GM13977 (cell line): ENCODE results near the gene ITGB7.
A peak's percentile ranks its signal among the peaks of the same experiment; 100 is the strongest.

Source experiments
- DNase-seq: peaks from one replicate; pipeline ENCODE4 v3.0.0; 2012; ENCODE audit warnings: low spot score
- in situ Hi-C: fragments of 300-500 bp; cut with MboI; formaldehyde crosslinking; loops from one replicate; pipeline ENCODE4 v1.12.0; 2022; ENCODE audit warnings: low sequenced_read_pairs, low pct_unique_long_range_greater_than_20kb, mixed read lengths, inconsistent platforms; ENCODE audit not compliant: unreplicated experiment
- TF ChIP-seq, protein P1 (sequence below): IDR thresholded peaks from 2 replicates; pipeline ENCODE4 v1.5.1; 2012; ENCODE audit warnings: mild to moderate bottlenecking, control low read depth; ENCODE audit not compliant: insufficient read depth; ENCODE audit errors: extremely low read depth, missing control alignments

The ITGB7 gene, protein sequence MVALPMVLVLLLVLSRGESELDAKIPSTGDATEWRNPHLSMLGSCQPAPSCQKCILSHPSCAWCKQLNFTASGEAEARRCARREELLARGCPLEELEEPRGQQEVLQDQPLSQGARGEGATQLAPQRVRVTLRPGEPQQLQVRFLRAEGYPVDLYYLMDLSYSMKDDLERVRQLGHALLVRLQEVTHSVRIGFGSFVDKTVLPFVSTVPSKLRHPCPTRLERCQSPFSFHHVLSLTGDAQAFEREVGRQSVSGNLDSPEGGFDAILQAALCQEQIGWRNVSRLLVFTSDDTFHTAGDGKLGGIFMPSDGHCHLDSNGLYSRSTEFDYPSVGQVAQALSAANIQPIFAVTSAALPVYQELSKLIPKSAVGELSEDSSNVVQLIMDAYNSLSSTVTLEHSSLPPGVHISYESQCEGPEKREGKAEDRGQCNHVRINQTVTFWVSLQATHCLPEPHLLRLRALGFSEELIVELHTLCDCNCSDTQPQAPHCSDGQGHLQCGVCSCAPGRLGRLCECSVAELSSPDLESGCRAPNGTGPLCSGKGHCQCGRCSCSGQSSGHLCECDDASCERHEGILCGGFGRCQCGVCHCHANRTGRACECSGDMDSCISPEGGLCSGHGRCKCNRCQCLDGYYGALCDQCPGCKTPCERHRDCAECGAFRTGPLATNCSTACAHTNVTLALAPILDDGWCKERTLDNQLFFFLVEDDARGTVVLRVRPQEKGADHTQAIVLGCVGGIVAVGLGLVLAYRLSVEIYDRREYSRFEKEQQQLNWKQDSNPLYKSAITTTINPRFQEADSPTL

DNA sequence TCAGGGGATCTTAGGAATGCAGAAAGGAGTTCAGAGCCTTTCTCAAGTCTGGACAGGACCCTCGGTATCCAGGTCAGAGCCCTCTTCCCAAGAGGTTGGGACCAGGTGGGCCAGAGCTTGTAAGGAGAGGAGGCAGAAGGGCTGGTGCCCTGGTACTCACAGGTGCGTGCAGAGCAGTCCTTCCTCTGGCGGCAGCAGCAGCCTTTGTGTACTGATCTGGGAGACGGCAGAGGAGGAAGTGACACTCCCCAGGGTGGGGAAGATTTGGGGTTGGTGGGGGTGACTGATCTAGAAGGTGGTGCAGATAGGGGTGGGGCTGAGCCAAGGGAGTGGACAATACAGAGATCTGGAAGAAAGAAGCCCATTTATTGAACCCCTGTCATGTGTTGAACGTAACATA lies at the start of gene ITGB7:
TSS of gene ITGB7 (minus strand) at position 210 of the 400 bp plus-strand sequence. CDS start 6,808 bp downstream, outside the sequence.
- TF ChIP-seq, protein P1, sequence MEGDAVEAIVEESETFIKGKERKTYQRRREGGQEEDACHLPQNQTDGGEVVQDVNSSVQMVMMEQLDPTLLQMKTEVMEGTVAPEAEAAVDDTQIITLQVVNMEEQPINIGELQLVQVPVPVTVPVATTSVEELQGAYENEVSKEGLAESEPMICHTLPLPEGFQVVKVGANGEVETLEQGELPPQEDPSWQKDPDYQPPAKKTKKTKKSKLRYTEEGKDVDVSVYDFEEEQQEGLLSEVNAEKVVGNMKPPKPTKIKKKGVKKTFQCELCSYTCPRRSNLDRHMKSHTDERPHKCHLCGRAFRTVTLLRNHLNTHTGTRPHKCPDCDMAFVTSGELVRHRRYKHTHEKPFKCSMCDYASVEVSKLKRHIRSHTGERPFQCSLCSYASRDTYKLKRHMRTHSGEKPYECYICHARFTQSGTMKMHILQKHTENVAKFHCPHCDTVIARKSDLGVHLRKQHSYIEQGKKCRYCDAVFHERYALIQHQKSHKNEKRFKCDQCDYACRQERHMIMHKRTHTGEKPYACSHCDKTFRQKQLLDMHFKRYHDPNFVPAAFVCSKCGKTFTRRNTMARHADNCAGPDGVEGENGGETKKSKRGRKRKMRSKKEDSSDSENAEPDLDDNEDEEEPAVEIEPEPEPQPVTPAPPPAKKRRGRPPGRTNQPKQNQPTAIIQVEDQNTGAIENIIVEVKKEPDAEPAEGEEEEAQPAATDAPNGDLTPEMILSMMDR, result no peak
- in situ Hi-C loops, result no loop called here
- DNase-seq, result peak; percentile 78

DNA sequence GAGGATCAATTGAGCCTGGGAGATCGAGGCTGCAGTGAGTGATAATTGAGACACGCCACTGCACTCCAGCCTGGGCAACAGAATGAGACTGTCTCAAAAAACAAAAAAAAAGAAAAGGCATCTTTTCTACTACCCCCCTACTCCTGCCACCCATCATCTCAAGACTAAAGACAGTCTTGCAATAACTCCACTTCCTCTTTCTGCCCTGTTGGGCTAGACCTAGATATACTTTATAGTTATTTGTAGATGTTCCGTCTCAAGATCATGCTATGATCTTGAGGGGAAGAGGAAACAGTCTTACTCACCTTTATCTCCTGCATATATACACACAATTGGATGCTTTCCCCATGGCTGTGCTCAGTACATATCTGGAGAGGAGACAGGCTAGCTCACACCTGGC lies 48.9 kb upstream of the ITGB7 start:
- TF ChIP-seq, protein P1, result no peak
- in situ Hi-C loops, result no loop called here
- peak; percentile 62 for DNase-seq

DNA sequence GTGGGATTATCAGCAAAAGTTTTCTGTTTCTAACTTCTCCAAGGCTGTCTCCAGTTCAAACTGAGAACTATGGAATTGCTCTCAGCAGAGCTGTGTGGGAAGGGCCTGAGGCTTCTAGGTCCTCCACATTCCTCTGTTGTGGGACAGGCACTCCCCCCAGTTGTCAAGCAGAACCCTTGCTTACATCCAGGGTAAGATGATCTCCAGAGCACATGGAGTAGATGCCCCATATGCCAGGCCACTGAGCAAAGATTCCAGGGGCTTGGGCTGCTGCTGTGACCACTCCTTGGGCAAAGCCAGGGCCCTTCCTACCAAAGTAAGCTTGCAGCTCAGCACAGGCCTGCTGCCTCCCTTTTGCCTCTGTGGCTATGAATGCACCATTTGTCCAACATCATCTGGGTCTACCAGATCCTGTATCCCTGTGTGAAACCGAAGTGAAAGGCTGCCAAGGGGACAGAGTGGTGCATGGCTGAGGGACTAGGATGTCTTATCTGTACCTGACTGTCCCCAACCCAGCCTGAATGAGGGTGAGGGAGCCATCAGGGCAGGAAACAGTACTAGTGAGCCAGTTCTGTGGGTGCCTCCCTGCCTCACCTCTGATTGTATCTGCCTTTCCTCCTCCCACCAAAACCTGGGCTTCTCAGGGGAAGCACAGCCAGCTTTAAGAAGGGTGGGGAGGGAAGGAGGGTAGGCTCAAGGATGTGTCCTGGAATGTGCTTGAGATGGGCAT lies 47.9 kb upstream of the ITGB7 start:
- DNase-seq, result no peak
- TF ChIP-seq, protein P1, result no peak
- in situ Hi-C loops, result no loop called here

DNA sequence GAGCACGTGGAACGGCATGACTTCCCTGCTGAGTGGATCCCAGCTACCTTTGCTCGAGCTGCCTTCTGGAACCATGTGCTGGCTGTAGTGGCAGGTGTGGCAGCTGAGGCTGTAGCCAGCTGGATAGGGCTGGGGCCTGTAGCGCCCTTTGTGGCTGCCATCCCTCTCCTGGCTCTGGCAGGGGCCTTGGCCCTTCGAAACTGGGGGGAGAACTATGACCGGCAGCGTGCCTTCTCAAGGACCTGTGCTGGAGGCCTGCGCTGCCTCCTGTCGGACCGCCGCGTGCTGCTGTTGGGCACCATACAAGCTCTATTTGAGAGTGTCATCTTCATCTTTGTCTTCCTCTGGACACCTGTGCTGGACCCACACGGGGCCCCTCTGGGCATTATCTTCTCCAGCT lies 46.2 kb upstream of the ITGB7 start:
- TF ChIP-seq, protein P1, result no peak
- in situ Hi-C loops, result no loop called here
- DNase-seq, result no peak

DNA sequence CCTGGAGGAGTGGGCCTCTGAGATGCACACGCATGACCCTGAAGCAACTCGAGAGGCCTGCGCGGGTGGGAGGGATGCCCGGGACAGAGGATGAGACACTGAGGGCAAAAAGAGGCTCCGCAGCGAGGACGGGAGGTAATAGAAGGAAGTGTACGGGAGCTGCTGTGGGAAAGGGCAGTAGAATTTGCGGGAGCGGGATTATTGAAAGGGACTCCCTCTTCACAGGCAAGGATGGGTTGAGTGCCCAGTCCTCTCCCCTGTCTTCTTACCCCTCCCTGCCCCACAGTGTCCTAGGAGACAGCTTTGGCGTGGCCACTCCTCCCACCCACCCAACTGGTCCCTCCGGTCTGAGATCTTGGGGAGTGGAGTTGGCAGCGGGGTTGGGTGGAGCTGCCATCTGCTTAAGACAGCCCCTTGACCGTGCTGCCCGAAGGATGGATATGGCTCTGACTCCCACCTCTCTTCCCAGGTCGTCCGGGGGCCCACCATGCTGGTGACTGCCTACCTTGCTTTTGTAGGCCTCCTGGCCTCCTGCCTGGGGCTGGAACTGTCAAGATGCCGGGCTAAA lies 45.4 kb upstream of the ITGB7 start:
- in situ Hi-C loops, result no loop called here
- TF ChIP-seq, protein P1, result no peak
- no peak for DNase-seq
